Astrocyte (in vitro differentiated cells and primary cell): ENCODE data around the gene TOB1. TPM values are rescaled to one million over a fixed set of nuclear protein-coding genes. Genes with fewer than 3 reads are reported as not detected.

Experiments used
- DNase-seq: peaks from one replicate; pipeline ENCODE4 v3.0.0-alpha.2; 2010; ENCODE audit warnings: low read depth
- FAIRE-seq: peaks from 2 replicates; lab custom pipeline; 2011; peaks lifted over from hg19 to GRCh38; lab: Jason Lieb, UNC
- H2AFZ ChIP-seq: 2 replicates; pipeline ENCODE4 v1.6.0; 2012; ENCODE audit warnings: low read depth, low read length, inconsistent platforms
- H3K27ac ChIP-seq: 2 replicates; pipeline ENCODE4 v1.5.1; 2011; ENCODE audit warnings: low read depth, low read length, inconsistent platforms
- H3K27me3 ChIP-seq: 2 replicates; pipeline ENCODE4 v1.6.0; 2011; ENCODE audit warnings: low read length, inconsistent platforms; ENCODE audit not compliant: insufficient read depth
- H3K36me3 ChIP-seq: 2 replicates; pipeline ENCODE4 v1.5.1; 2011; ENCODE audit warnings: low read length, inconsistent platforms; ENCODE audit not compliant: insufficient read depth
- H3K4me1 ChIP-seq: 2 replicates; pipeline ENCODE4 v1.5.1; 2011; ENCODE audit warnings: low read length, inconsistent platforms; ENCODE audit not compliant: insufficient read depth
- H3K4me2 ChIP-seq: 2 replicates; pipeline ENCODE4 v1.6.0; 2012; ENCODE audit warnings: low read length, inconsistent platforms
- H3K4me3 ChIP-seq: 2 replicates; pipeline ENCODE4 v1.5.1; 2011; ENCODE audit warnings: low read depth, mild to moderate bottlenecking, low read length, inconsistent platforms; ENCODE audit not compliant: insufficient read depth
- H3K79me2 ChIP-seq: 2 replicates; pipeline ENCODE4 v1.6.0; 2012; ENCODE audit warnings: mild to moderate bottlenecking, low read length, inconsistent platforms; ENCODE audit not compliant: insufficient read depth
- H3K9ac ChIP-seq: 2 replicates; pipeline ENCODE4 v1.6.0; 2012; ENCODE audit warnings: mild to moderate bottlenecking, low read length, inconsistent platforms
- H3K9me3 ChIP-seq: 2 replicates; pipeline ENCODE4 v1.5.1; 2012; ENCODE audit warnings: low read depth, mild to moderate bottlenecking, low read length, inconsistent platforms; ENCODE audit not compliant: insufficient read depth
- H4K20me1 ChIP-seq: 2 replicates; pipeline ENCODE4 v1.6.0; 2012; ENCODE audit warnings: low read length, inconsistent platforms; ENCODE audit not compliant: insufficient read depth
- H3K27ac Mint-ChIP-seq: one replicate; pipeline ENCODE4 v1.8.0; 2021; ENCODE audit warnings: mild to moderate bottlenecking, mixed read lengths; ENCODE audit not compliant: unreplicated experiment
- H3K27me3 Mint-ChIP-seq: one replicate; pipeline ENCODE4 v1.8.0; 2021; ENCODE audit warnings: low read depth, mixed read lengths; ENCODE audit not compliant: unreplicated experiment
- H3K36me3 Mint-ChIP-seq: one replicate; pipeline ENCODE4 v1.8.0; 2021; ENCODE audit warnings: low read depth, mixed read lengths; ENCODE audit not compliant: unreplicated experiment
- H3K4me1 Mint-ChIP-seq: one replicate; pipeline ENCODE4 v1.8.0; 2021; ENCODE audit warnings: low read depth, mixed read lengths; ENCODE audit not compliant: unreplicated experiment
- H3K4me3 Mint-ChIP-seq: one replicate; pipeline ENCODE4 v1.8.0; 2021; ENCODE audit warnings: mild to moderate bottlenecking, moderate library complexity, mixed read lengths; ENCODE audit not compliant: unreplicated experiment
- H3K9me3 Mint-ChIP-seq: one replicate; pipeline ENCODE4 v1.8.0; 2021; ENCODE audit warnings: mild to moderate bottlenecking, mixed read lengths; ENCODE audit not compliant: unreplicated experiment
- EZH2 ChIP-seq: IDR thresholded peaks from 2 replicates; pipeline ENCODE4 v1.6.1; 2012; ENCODE audit warnings: mild to moderate bottlenecking, low read length, inconsistent platforms; ENCODE audit not compliant: insufficient read depth
- total RNA-seq: library from RNA; stranded (reverse); gene quantifications from 2 replicates; pipeline ENCODE4 v1.2.1, GENCODE V29; 2021
- TF ChIP-seq, protein P1 (sequence below): IDR thresholded peaks from 2 replicates; pipeline ENCODE4 v1.5.1; 2011; ENCODE audit warnings: low read depth, mild to moderate bottlenecking, inconsistent platforms, low read length, moderate library complexity; ENCODE audit not compliant: insufficient read depth

TOB1 gene
- total RNA-seq, 1 donor from 2014 or later: 71.6 TPM

GRCh38 chr17:50904518-50905459 is 38.6 kb upstream of the TOB1 start:
- H3K79me2 ChIP-seq: no peaks in the 10 kb centered on the region
- Mint-ChIP-seq H3K27me3 (peaks cover 13% of the 10 kb centered on the region), H3K4me3 (no peak overlapping the region), H3K36me3 (no peaks in the 10 kb centered on the region), H3K27ac (no peak overlapping the region), H3K9me3 (no peaks in the 10 kb centered on the region), H3K4me1 (peaks cover 21% of the 10 kb centered on the region)
- peak overlapping the region; percentile 29 for H3K27ac ChIP-seq
- peaks cover 14% of the 10 kb centered on the region for H3K4me1 ChIP-seq
- TF ChIP-seq, protein P1, sequence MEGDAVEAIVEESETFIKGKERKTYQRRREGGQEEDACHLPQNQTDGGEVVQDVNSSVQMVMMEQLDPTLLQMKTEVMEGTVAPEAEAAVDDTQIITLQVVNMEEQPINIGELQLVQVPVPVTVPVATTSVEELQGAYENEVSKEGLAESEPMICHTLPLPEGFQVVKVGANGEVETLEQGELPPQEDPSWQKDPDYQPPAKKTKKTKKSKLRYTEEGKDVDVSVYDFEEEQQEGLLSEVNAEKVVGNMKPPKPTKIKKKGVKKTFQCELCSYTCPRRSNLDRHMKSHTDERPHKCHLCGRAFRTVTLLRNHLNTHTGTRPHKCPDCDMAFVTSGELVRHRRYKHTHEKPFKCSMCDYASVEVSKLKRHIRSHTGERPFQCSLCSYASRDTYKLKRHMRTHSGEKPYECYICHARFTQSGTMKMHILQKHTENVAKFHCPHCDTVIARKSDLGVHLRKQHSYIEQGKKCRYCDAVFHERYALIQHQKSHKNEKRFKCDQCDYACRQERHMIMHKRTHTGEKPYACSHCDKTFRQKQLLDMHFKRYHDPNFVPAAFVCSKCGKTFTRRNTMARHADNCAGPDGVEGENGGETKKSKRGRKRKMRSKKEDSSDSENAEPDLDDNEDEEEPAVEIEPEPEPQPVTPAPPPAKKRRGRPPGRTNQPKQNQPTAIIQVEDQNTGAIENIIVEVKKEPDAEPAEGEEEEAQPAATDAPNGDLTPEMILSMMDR: no peak
- TF ChIP-seq EZH2: no peak
- FAIRE-seq: no peak
- peak overlapping the region; percentile 53 for H3K4me2 ChIP-seq
- peaks cover 5% of the 10 kb centered on the region for H3K27me3 ChIP-seq
- no peaks in the 10 kb centered on the region for H3K36me3 ChIP-seq
- H2AFZ ChIP-seq: peak overlapping the region; percentile 67
- H4K20me1 ChIP-seq: no peaks in the 10 kb centered on the region
- no peaks in the 10 kb centered on the region for H3K9me3 ChIP-seq
- no peak for DNase-seq
- H3K9ac ChIP-seq: peak overlapping the region; percentile 35
- H3K4me3 ChIP-seq: no peak overlapping the region

- Histone ChIP-seq H4K20me1 (no peaks in the 10 kb centered on the region), H3K9ac (peak overlapping the region; percentile 35), H3K36me3 (no peaks in the 10 kb centered on the region), H3K9me3 (no peaks in the 10 kb centered on the region), H3K79me2 (no peaks in the 10 kb centered on the region), H3K27ac (peak overlapping the region; percentile 29), H3K27me3 (peaks cover 5% of the 10 kb centered on the region), H2AFZ (peak overlapping the region; percentile 67), H3K4me2 (peak overlapping the region; percentile 53), H3K4me3 (no peak overlapping the region), H3K4me1 (peaks cover 14% of the 10 kb centered on the region)
- no peak overlapping the region for H3K27ac Mint-ChIP-seq
- H3K9me3 Mint-ChIP-seq: no peaks in the 10 kb centered on the region
- peaks cover 19% of the 10 kb centered on the region for H3K4me1 Mint-ChIP-seq
- DNase-seq (peak; percentile 54), FAIRE-seq (no peak)
- peak overlapping the region; percentile 58 for H3K4me3 Mint-ChIP-seq
- no peaks in the 10 kb centered on the region for H3K36me3 Mint-ChIP-seq
- TF ChIP-seq, protein P1: no peak
- TF ChIP-seq EZH2: no peak
- H3K27me3 Mint-ChIP-seq: peaks cover 6% of the 10 kb centered on the region
These were observed 37.7 kb upstream of the TOB1 start for GRCh38 chr17:50903604-50904517.
